ENCODE measurements around the gene ACTL6B.

ACTL6B gene

GRCh38 chr7:100683659-100684533, 27.6 kb upstream of the ACTL6B start:
- no peak for TF ChIP-seq YY1 (IDR thresholded peaks at IDR 0.05; ENCODE audit: insufficient read depth, insufficient read length)
- no peak for TF ChIP-seq ZNF274 (IDR thresholded peaks at IDR 0.05; ENCODE audit: low read depth, low read length)
- TF ChIP-seq SUZ12 (IDR thresholded peaks at IDR 0.05; ENCODE audit: extremely low read depth, insufficient read depth, insufficient read length) = no peak
- peaks cover 85% of the 10 kb centered on the region for H3K36me3 ChIP-seq (ENCODE audit: insufficient read depth, insufficient read length, low read length)
- DNase-seq (ENCODE audit: low read depth, low spot score) = no peak

GRCh38 chr7:100682991-100683658, 26.9 kb upstream of the ACTL6B start:
- no peak for DNase-seq (ENCODE audit: low read depth, low spot score)
- no peak overlapping the region for H3K9ac ChIP-seq (ENCODE audit: insufficient read length, low read depth)
- peaks cover 85% of the 10 kb centered on the region for H3K36me3 ChIP-seq (ENCODE audit: insufficient read depth, insufficient read length, low read length)
- no peak for TF ChIP-seq YY1 (IDR thresholded peaks at IDR 0.05; ENCODE audit: insufficient read depth, insufficient read length)
- H3K4me3 ChIP-seq (ENCODE audit: insufficient read length, low read depth) = no peak overlapping the region
- no peaks in the 10 kb centered on the region for H3K27me3 ChIP-seq (ENCODE audit: insufficient read depth, insufficient read length)
- no peaks in the 10 kb centered on the region for H3K9me3 ChIP-seq (ENCODE audit: insufficient read depth, low read length)
- peaks cover 16% of the 10 kb centered on the region for H3K4me1 ChIP-seq (ENCODE audit: insufficient read depth, insufficient read length)

More at GRCh38 chr7:100683659-100684533, 27.6 kb upstream of the ACTL6B start:
- H3K4me1 ChIP-seq (ENCODE audit: insufficient read depth, insufficient read length) = peaks cover 15% of the 10 kb centered on the region
- no peaks in the 10 kb centered on the region for H3K27me3 ChIP-seq (ENCODE audit: insufficient read depth, insufficient read length)
- H3K4me3 ChIP-seq (ENCODE audit: insufficient read length, low read depth) = no peak overlapping the region
- H3K9ac ChIP-seq (ENCODE audit: insufficient read length, low read depth) = no peak overlapping the region
- H3K9me3 ChIP-seq (ENCODE audit: insufficient read depth, low read length) = no peaks in the 10 kb centered on the region

GRCh38 chr7:100682228-100682741, 26.0 kb upstream of the ACTL6B start:
- no peaks in the 10 kb centered on the region for H3K9me3 ChIP-seq (ENCODE audit: insufficient read depth, low read length)
- peaks cover 88% of the 10 kb centered on the region for H3K36me3 ChIP-seq (ENCODE audit: insufficient read depth, insufficient read length, low read length)
- TF ChIP-seq SUZ12 (IDR thresholded peaks at IDR 0.05; ENCODE audit: extremely low read depth, insufficient read depth, insufficient read length) = no peak
- H3K4me3 ChIP-seq (ENCODE audit: insufficient read length, low read depth) = no peak overlapping the region
- peak overlapping the region; percentile 32 for H3K9ac ChIP-seq (ENCODE audit: insufficient read length, low read depth)
- H3K4me1 ChIP-seq (ENCODE audit: insufficient read depth, insufficient read length) = peaks cover 19% of the 10 kb centered on the region
- DNase-seq (ENCODE audit: low read depth, low spot score) = no peak
- H3K27me3 ChIP-seq (ENCODE audit: insufficient read depth, insufficient read length) = no peaks in the 10 kb centered on the region

- Histone ChIP-seq H3K4me1 (ENCODE audit: insufficient read depth, insufficient read length) (peaks cover 20% of the 10 kb centered on the region), H3K9ac (ENCODE audit: insufficient read length, low read depth) (peak overlapping the region; percentile 32), H3K9me3 (ENCODE audit: insufficient read depth, low read length) (no peaks in the 10 kb centered on the region), H3K27me3 (ENCODE audit: insufficient read depth, insufficient read length) (no peaks in the 10 kb centered on the region), H3K4me3 (ENCODE audit: insufficient read length, low read depth) (no peak overlapping the region), H3K36me3 (ENCODE audit: insufficient read depth, insufficient read length, low read length) (peaks cover 88% of the 10 kb centered on the region)
- TF ChIP-seq SUZ12 (IDR thresholded peaks at IDR 0.05; ENCODE audit: extremely low read depth, insufficient read depth, insufficient read length) (no peak), YY1 (IDR thresholded peaks at IDR 0.05; ENCODE audit: insufficient read depth, insufficient read length) (no peak), ZNF274 (IDR thresholded peaks at IDR 0.05; ENCODE audit: low read depth, low read length) (no peak)
- DNase-seq (ENCODE audit: low read depth, low spot score) = no peak
Measured at GRCh38 chr7:100681491-100682227, 25.4 kb upstream of the ACTL6B start.

- TF ChIP-seq YY1 (IDR thresholded peaks at IDR 0.05; ENCODE audit: insufficient read depth, insufficient read length) = no peak
- no peak for TF ChIP-seq ZNF274 (IDR thresholded peaks at IDR 0.05; ENCODE audit: low read depth, low read length)
- no peak for TF ChIP-seq SUZ12 (IDR thresholded peaks at IDR 0.05; ENCODE audit: extremely low read depth, insufficient read depth, insufficient read length)
- Histone ChIP-seq H3K9ac (ENCODE audit: insufficient read length, low read depth) (no peak overlapping the region), H3K4me1 (ENCODE audit: insufficient read depth, insufficient read length) (peaks cover 23% of the 10 kb centered on the region), H3K36me3 (ENCODE audit: insufficient read depth, insufficient read length, low read length) (peaks cover 83% of the 10 kb centered on the region), H3K9me3 (ENCODE audit: insufficient read depth, low read length) (no peaks in the 10 kb centered on the region), H3K4me3 (ENCODE audit: insufficient read length, low read depth) (no peak overlapping the region), H3K27me3 (ENCODE audit: insufficient read depth, insufficient read length) (no peaks in the 10 kb centered on the region)
- DNase-seq (ENCODE audit: low read depth, low spot score) = no peak
Measured at GRCh38 chr7:100680576-100681271, 24.5 kb upstream of the ACTL6B start.

- no peaks in the 10 kb centered on the region for H3K27me3 ChIP-seq (ENCODE audit: insufficient read depth, insufficient read length)
- no peak overlapping the region for H3K4me3 ChIP-seq (ENCODE audit: insufficient read length, low read depth)
- TF ChIP-seq ZNF274 (IDR thresholded peaks at IDR 0.05; ENCODE audit: low read depth, low read length) = no peak
- TF ChIP-seq YY1 (IDR thresholded peaks at IDR 0.05; ENCODE audit: insufficient read depth, insufficient read length) = no peak
- no peak for TF ChIP-seq SUZ12 (IDR thresholded peaks at IDR 0.05; ENCODE audit: extremely low read depth, insufficient read depth, insufficient read length)
- H3K36me3 ChIP-seq (ENCODE audit: insufficient read depth, insufficient read length, low read length) = peaks cover 76% of the 10 kb centered on the region
- no peak overlapping the region for H3K9ac ChIP-seq (ENCODE audit: insufficient read length, low read depth)
- H3K4me1 ChIP-seq (ENCODE audit: insufficient read depth, insufficient read length) = peaks cover 23% of the 10 kb centered on the region
- DNase-seq (ENCODE audit: low read depth, low spot score) = no peak
- H3K9me3 ChIP-seq (ENCODE audit: insufficient read depth, low read length) = no peaks in the 10 kb centered on the region
Measured at GRCh38 chr7:100679927-100680575, 23.8 kb upstream of the ACTL6B start.
